22Rv1 (cell line): ENCODE results near the gene PLAC1.

Source experiments
- CTCF ChIP-seq: fragments of 450-650 bp; IDR thresholded peaks from 2 replicates; pipeline ENCODE4 v1.5.1; 2017; ENCODE audit warnings: mild to moderate bottlenecking
- ZFX ChIP-seq: fragments of 450-650 bp; IDR thresholded peaks from 2 replicates; pipeline ENCODE4 v1.6.1; 2017; ENCODE audit warnings: antibody characterized with exemption, borderline replicate concordance

DNA sequence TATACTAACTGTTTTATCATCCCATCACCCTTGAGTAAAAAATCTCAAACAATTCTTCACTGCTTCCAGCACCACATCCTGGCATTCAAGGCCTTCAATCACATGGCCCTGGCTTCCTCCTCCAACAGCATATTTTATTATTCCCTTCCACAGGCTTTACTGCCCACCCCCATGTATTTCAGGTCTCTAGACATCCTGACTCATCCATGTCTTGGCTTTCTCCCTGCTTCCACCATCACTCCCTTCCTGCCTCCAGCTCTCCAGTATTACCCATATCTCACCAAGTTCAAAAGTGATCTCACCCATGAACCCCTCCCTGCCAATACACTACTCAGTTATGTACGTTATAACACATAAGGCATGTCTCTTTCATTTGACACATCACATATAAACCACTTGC, 34.7 kb upstream of the PLAC1 start:
- TF ChIP-seq CTCF (no peak), ZFX (no peak)
